ENCODE results near the gene EYA2. TPM values are rescaled to one million over a fixed set of nuclear protein-coding genes. Genes with fewer than 3 reads are reported as not detected.

EYA2 gene
- total RNA-seq, 1 donor from 2014 or later: 0.62 TPM

DNA sequence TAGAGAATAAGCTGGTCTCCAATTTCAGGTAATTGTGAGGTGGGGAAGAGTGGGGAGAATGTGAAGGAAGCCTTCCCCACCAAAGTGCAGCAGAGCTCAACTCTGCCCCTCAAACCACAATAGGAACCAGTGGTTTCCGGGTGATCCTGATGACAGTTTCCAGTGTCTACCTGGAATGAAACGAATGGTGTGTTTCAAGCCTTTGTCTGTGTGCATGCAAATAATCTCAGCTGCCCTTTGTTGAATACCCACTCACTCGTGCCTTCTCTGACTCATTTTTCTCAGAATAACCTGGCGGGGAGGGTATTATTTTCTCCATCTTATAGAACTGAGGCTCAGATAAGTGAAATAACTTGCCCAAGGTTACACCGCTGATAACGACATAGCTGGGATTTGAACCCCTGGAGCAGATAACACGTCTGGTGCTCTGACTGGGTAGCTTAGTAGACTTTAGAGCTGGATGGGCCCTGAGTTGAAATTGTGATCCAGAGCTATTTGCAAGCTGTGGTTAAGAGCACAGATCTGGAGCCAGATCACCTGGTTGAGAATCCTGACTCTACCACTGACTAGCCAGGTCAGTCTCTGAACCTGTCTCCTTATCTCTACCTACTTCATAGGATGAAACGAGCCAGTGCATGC lies 85.1 kb downstream of the EYA2 start:
- Mint-ChIP-seq H3K27me3 (peaks cover 34% of the 10 kb centered on the region), H3K9me3 (peaks cover 12% of the 10 kb centered on the region), H3K27ac (no peak overlapping the region), H3K36me3 (ENCODE audit: low read depth) (no peaks in the 10 kb centered on the region), H3K4me1 (no peaks in the 10 kb centered on the region), H3K4me3 (no peak overlapping the region)
- TF ChIP-seq, protein P1, sequence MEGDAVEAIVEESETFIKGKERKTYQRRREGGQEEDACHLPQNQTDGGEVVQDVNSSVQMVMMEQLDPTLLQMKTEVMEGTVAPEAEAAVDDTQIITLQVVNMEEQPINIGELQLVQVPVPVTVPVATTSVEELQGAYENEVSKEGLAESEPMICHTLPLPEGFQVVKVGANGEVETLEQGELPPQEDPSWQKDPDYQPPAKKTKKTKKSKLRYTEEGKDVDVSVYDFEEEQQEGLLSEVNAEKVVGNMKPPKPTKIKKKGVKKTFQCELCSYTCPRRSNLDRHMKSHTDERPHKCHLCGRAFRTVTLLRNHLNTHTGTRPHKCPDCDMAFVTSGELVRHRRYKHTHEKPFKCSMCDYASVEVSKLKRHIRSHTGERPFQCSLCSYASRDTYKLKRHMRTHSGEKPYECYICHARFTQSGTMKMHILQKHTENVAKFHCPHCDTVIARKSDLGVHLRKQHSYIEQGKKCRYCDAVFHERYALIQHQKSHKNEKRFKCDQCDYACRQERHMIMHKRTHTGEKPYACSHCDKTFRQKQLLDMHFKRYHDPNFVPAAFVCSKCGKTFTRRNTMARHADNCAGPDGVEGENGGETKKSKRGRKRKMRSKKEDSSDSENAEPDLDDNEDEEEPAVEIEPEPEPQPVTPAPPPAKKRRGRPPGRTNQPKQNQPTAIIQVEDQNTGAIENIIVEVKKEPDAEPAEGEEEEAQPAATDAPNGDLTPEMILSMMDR (IDR thresholded peaks at IDR 0.05): no peak
- ChIA-PET POLR2A (no interaction called here), CTCF (no interaction called here)
- ATAC-seq (ENCODE audit: low read depth) (no peak), DNase-seq (no peak)
- intact Hi-C loops (cut with micrococcal nuclease): no loop called here

DNA sequence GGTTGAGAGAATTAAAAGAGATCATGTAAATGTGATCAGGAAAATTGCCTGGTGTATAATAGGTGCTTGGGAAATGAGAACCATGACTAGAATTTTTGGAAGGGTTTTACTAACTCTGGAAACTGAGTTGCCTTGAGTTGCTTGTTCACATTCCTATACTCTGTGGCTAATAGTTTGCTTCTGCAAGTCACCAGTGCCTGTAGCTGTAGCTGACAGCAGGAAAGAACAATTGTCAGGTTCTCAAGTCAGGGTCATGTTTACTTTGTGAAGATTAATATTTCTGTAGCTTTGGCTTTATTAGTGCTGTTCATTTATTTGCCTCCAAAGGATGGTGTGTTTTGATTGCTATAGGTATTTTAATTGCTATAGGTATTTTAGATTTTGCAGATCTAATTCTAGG lies 86.5 kb downstream of the EYA2 start:
- H3K4me3 Mint-ChIP-seq: no peak overlapping the region
- ChIA-PET CTCF (no interaction called here), POLR2A (no interaction called here)
- H3K36me3 Mint-ChIP-seq (ENCODE audit: low read depth): no peaks in the 10 kb centered on the region
- peaks cover 35% of the 10 kb centered on the region for H3K27me3 Mint-ChIP-seq
- no peak overlapping the region for H3K27ac Mint-ChIP-seq
- H3K9me3 Mint-ChIP-seq: peaks cover 12% of the 10 kb centered on the region
- intact Hi-C loops (cut with micrococcal nuclease): no loop called here
- ATAC-seq (ENCODE audit: low read depth) (no peak), DNase-seq (no peak)
- TF ChIP-seq, protein P1 (IDR thresholded peaks at IDR 0.05): no peak
- no peaks in the 10 kb centered on the region for H3K4me1 Mint-ChIP-seq

DNA sequence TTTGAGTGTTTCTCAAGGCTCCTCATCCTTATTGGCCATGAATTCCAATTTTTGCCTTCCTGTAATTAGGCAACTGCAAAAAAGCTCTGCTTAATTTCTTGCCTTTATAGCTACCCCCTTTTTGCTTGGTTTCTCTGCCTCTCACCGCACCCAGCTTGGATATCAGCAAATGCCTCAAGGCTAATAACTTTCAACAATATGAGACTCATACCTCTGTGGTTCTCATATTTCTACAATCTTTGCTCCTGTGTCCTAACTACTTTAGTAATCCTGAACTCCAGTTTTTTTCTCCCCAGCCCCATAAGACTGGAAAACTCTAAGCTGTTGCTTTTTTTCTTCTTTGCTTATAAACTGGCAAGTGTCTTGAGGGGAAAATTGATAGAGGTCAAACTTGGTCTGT lies 88.8 kb downstream of the EYA2 start:
- Mint-ChIP-seq H3K9me3 (peaks cover 12% of the 10 kb centered on the region), H3K27me3 (peaks cover 30% of the 10 kb centered on the region), H3K27ac (no peak overlapping the region), H3K36me3 (ENCODE audit: low read depth) (no peaks in the 10 kb centered on the region), H3K4me1 (no peaks in the 10 kb centered on the region), H3K4me3 (no peak overlapping the region)
- TF ChIP-seq, protein P1 (IDR thresholded peaks at IDR 0.05): no peak
- intact Hi-C loops (cut with micrococcal nuclease): no loop called here
- ATAC-seq (ENCODE audit: low read depth): no peak
- ChIA-PET POLR2A (no interaction called here), CTCF (interaction anchor here (0.7 kb wide), 1 partner anchor 32 kb away, joined by 3 read pairs; no protein-coding TSS in a partner anchor)
- DNase-seq: no peak

DNA sequence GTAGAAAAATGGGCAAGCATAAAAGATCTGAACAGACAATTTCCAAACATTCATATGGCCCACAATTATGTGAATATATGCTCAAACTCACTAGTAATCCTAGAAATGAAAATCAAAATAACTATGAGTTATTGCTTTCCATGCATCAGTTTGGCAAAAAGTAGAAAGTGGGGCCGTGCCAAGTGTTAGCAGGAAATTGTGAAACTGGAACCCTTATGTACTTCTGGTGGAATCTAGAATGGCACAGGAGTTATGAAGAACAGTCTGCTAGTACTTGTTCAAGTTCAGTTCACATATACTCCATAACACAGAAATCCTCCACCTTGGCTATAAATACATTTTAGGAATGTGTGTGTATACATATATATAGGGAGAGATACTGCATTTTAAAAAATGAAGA lies 89.8 kb downstream of the EYA2 start:
- no peaks in the 10 kb centered on the region for H3K4me1 Mint-ChIP-seq
- H3K27ac Mint-ChIP-seq: no peak overlapping the region
- peaks cover 12% of the 10 kb centered on the region for H3K9me3 Mint-ChIP-seq
- DNase-seq: no peak
- TF ChIP-seq, protein P1 (IDR thresholded peaks at IDR 0.05): no peak
- intact Hi-C loops (cut with micrococcal nuclease): no loop called here
- H3K4me3 Mint-ChIP-seq: no peak overlapping the region
- ChIA-PET CTCF (no interaction called here), POLR2A (no interaction called here)
- H3K36me3 Mint-ChIP-seq (ENCODE audit: low read depth): no peaks in the 10 kb centered on the region
- peaks cover 30% of the 10 kb centered on the region for H3K27me3 Mint-ChIP-seq
- ATAC-seq (ENCODE audit: low read depth): no peak

DNA sequence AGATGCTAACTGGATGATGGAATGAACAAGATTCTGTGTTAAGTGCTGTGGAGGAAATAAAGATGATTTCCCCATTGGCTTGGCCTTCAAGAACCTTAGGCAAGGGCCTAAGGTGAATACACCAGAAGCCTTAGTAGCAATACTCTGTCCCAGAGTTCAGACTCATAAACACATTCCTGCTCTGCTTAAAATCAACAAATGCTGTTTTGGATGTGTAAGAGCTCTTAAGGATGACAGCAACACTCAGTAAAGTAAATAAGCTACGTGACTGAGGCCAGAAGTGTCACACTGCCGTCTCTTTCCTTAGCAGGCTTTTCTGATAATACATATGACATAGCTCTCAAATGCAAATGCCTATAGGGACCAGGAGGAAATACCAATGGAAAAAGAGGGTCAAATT lies 90.6 kb downstream of the EYA2 start:
- Mint-ChIP-seq H3K9me3 (peaks cover 12% of the 10 kb centered on the region), H3K4me1 (no peaks in the 10 kb centered on the region), H3K27me3 (peaks cover 34% of the 10 kb centered on the region), H3K4me3 (no peak overlapping the region), H3K36me3 (ENCODE audit: low read depth) (no peaks in the 10 kb centered on the region), H3K27ac (no peak overlapping the region)
- ATAC-seq (ENCODE audit: low read depth) (no peak), DNase-seq (no peak)
- CTCF ChIA-PET: no interaction called here
- POLR2A ChIA-PET: no interaction called here
- intact Hi-C loops (cut with micrococcal nuclease): no loop called here
- TF ChIP-seq, protein P1 (IDR thresholded peaks at IDR 0.05): no peak
